Activated naive CD8-positive, alpha-beta T cell (primary cell): Measurements from ENCODE around the gene EMD.

Experiments used
- H3K27ac Mint-ChIP-seq: one replicate; pipeline ENCODE4 v1.8.0; 2021; ENCODE audit warnings: mixed read lengths
- H3K27me3 Mint-ChIP-seq: one replicate; pipeline ENCODE4 v1.8.0; 2021; ENCODE audit warnings: mixed read lengths
- H3K36me3 Mint-ChIP-seq: one replicate; pipeline ENCODE4 v1.8.0; 2021; ENCODE audit warnings: mixed read lengths
- H3K4me1 Mint-ChIP-seq: one replicate; pipeline ENCODE4 v1.8.0; 2021; ENCODE audit warnings: low read depth, mixed read lengths
- H3K4me3 Mint-ChIP-seq: one replicate; pipeline ENCODE4 v1.8.0; 2021; ENCODE audit warnings: mild to moderate bottlenecking, mixed read lengths
- H3K9me3 Mint-ChIP-seq: one replicate; pipeline ENCODE4 v1.8.0; 2021; ENCODE audit warnings: low read depth, mixed read lengths

Gene EMD

DNA sequence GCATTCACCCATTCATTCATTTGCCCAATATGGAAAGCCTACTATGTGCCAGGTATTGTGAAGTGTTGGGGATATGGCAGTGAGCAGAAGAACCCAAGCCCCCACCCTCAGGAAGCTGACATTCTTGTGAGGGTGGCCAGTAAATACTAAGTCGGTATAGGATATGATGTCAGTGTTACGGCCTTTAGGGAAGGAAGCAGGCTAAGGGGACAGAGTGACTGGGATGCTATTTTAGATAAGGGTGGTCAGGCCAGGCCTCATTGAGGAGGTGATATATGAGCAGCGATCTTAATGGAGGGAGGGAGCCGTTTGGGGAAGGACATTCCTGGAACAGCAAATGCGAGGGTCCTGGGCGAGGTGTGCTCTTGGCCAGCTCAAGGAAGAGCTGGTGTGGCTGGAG lies 51.4 kb downstream of the EMD start:
- H3K4me1 Mint-ChIP-seq: peaks cover 20% of the 10 kb centered on the region
- H3K4me3 Mint-ChIP-seq: peak overlapping the region; percentile 42
- H3K27ac Mint-ChIP-seq: peak overlapping the region; percentile 29
- no peaks in the 10 kb centered on the region for H3K9me3 Mint-ChIP-seq
- no peaks in the 10 kb centered on the region for H3K36me3 Mint-ChIP-seq
- no peaks in the 10 kb centered on the region for H3K27me3 Mint-ChIP-seq

DNA sequence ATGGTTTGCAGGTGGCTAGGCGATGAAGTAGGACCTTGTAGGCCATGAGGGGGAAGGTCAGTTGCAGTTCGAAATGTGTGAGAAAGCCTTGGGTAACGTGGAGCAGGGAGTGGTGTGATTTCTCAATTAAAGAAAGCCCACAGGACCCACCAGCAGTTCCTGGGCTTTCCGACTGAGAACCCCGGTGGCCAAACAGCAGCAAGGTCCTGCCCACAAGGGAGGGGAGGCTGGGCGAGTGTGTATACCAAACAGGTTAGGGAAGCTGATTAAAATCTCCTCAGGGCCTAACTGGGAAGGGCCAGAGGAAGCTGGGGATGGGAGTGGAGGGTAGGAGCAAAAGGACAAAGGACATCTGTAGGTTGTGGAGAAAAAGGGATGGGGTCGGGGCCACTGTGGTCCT lies 51.8 kb downstream of the EMD start:
- no peaks in the 10 kb centered on the region for H3K27me3 Mint-ChIP-seq
- no peaks in the 10 kb centered on the region for H3K9me3 Mint-ChIP-seq
- H3K36me3 Mint-ChIP-seq: no peaks in the 10 kb centered on the region
- peak overlapping the region; percentile 29 for H3K27ac Mint-ChIP-seq
- H3K4me1 Mint-ChIP-seq: peaks cover 21% of the 10 kb centered on the region
- peak overlapping the region; percentile 42 for H3K4me3 Mint-ChIP-seq
